ENCODE data around the gene EFS. TPM values are rescaled to one million over a fixed set of nuclear protein-coding genes. Genes with fewer than 3 reads are reported as not detected.

EFS gene
- total RNA-seq, 1 experiment from 2014 or later, result not detected

DNA sequence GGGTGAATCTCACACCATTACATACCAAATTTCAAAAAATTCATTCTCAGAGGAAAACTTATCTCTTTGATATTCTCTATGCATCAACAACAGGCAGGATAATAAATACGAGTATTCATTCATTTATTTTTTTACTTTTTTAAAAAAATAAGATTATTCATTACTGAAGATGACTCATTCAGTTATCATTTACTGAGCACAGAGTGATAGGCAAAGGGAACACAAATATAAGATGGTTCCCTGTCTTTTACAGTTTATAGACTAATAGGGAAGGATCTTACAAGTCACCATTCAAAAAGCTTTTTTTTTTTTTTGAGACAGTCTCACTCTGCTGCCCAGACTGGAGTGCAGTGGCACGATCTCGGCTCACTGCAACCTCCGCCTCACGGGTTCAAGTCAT, 48.7 kb downstream of the EFS start:
- BruUV-seq (replicated peaks), result no TSS peak
- DNase-seq (ENCODE audit: low read depth, low spot score) (no peak), ATAC-seq (no peak)
- no peaks in the 10 kb centered on the region; the same call in 1 of the 2 replicates for H3K36me3 ChIP-seq (ENCODE audit: control insufficient read depth, insufficient read depth, low read length)
- no peak overlapping the region for H3K4me3 ChIP-seq (ENCODE audit: low read depth in 2 of 2, low read length in 2 of 2)
- POLR2A ChIA-PET, result interaction anchor here (1.0 kb wide), 1 partner anchor 10 kb away, joined by 6 read pairs; no protein-coding TSS in a partner anchor
- H3K9me3 ChIP-seq (ENCODE audit: control insufficient read depth, insufficient read depth, low read depth, low read length), result no peaks in the 10 kb centered on the region
- intact Hi-C loops (cut with micrococcal nuclease; ENCODE audit: unreplicated experiment), result no loop called here
- in situ Hi-C loops (cut with HindIII; ENCODE audit: low pct_unique_long_range_greater_than_20kb, low sequenced_read_pairs), result no loop called here
- H3K27me3 ChIP-seq (ENCODE audit: control insufficient read depth, insufficient read depth, low read length), result no peaks in the 10 kb centered on the region
- CTCF ChIA-PET, result no interaction called here
- no peaks in the 10 kb centered on the region for H3K4me1 ChIP-seq (ENCODE audit: control insufficient read depth, insufficient read depth, low read length)
- TF ChIP-seq CTCF (IDR thresholded peaks at IDR 0.05) (no peak), TCF7L2 (IDR thresholded peaks at IDR 0.05; ENCODE audit: low read depth, low read length) (no peak), REST (IDR thresholded peaks at IDR 0.05; ENCODE audit: insufficient read depth in 1 of 2, low read depth in 2 of 2, low read length in 1 of 2) (no peak), POLR2AphosphoS5 (IDR thresholded peaks at IDR 0.05; ENCODE audit: low read depth, low read length) (no peak), SIN3A (IDR thresholded peaks at IDR 0.05; ENCODE audit: borderline replicate concordance, insufficient read depth, low read depth, low read length) (no peak)
- no peak overlapping the region for H3K27ac ChIP-seq (ENCODE audit: low read length)

- POLR2A ChIA-PET, result no interaction called here
- no peak for ATAC-seq
- Histone ChIP-seq H3K9me3 (ENCODE audit: control insufficient read depth, insufficient read depth, low read depth, low read length) (no peaks in the 10 kb centered on the region), H3K4me1 (ENCODE audit: control insufficient read depth, insufficient read depth, low read length) (peaks cover 16% of the 10 kb centered on the region), H3K36me3 (ENCODE audit: control insufficient read depth, insufficient read depth, low read length) (peaks cover 5% of the 10 kb centered on the region), H3K27me3 (ENCODE audit: control insufficient read depth, insufficient read depth, low read length) (no peaks in the 10 kb centered on the region), H3K27ac (ENCODE audit: low read length) (no peak overlapping the region), H3K4me3 (ENCODE audit: low read depth in 2 of 2, low read length in 2 of 2) (no peak overlapping the region)
- no peak for DNase-seq (ENCODE audit: low read depth, low spot score)
- no TSS peak for BruUV-seq (replicated peaks)
- in situ Hi-C loops (cut with HindIII; ENCODE audit: low pct_unique_long_range_greater_than_20kb, low sequenced_read_pairs) (no loop called here), intact Hi-C loops (cut with micrococcal nuclease; ENCODE audit: unreplicated experiment) (no loop called here)
- CTCF ChIA-PET, result no interaction called here
- no peak for TF ChIP-seq REST (IDR thresholded peaks at IDR 0.05; ENCODE audit: insufficient read depth in 1 of 2, low read depth in 2 of 2, low read length in 1 of 2)
- no peak for TF ChIP-seq SIN3A (IDR thresholded peaks at IDR 0.05; ENCODE audit: borderline replicate concordance, insufficient read depth, low read depth, low read length)
These were observed 54.4 kb downstream of the EFS start for GRCh38 chr14:23310546-23310945.

Measured in Panc1 (cell line).